ENCODE data around the gene MTA3. TPM values are rescaled to one million over a fixed set of nuclear protein-coding genes. Genes with fewer than 3 reads are reported as not detected.

The MTA3 gene
- total and polyA plus RNA-seq, 2 of the 8 experiments (the other 6 are each of a cell fraction or from before 2014, with no cell fraction given) = 125 to 184 TPM

DNA sequence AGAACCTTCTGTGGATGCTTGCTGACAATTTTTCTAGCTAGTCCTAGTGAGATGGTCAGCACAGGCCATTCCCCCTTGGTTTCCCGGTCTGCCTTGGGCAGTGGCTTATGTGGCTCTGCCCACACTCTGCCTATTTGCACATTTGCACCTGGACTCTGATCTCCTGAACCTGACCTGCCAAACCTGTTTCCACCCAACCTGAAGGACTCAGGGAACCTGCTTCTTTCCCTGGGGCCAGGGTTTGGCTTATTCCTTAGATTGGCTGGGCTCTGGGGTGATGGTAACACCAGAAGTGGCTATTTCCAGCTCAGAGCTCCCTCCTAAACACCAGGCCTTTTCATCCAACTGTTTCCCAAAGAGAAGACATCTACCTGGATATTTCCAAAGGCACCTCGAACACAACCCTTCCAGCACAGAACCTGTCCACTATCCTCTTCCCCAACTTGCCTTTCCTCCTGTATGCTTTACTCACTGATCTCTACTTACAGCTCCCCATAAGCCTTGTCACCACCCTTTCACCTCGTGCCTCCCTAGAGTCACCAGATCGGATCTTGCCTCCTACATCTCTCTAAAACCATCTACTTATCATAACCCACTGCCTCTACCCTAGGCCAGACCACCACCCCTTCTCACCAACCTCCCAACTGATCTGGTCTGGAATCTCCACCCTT lies 5.8 kb upstream of the MTA3 start (continued):
- TF ChIP-seq, protein P1, sequence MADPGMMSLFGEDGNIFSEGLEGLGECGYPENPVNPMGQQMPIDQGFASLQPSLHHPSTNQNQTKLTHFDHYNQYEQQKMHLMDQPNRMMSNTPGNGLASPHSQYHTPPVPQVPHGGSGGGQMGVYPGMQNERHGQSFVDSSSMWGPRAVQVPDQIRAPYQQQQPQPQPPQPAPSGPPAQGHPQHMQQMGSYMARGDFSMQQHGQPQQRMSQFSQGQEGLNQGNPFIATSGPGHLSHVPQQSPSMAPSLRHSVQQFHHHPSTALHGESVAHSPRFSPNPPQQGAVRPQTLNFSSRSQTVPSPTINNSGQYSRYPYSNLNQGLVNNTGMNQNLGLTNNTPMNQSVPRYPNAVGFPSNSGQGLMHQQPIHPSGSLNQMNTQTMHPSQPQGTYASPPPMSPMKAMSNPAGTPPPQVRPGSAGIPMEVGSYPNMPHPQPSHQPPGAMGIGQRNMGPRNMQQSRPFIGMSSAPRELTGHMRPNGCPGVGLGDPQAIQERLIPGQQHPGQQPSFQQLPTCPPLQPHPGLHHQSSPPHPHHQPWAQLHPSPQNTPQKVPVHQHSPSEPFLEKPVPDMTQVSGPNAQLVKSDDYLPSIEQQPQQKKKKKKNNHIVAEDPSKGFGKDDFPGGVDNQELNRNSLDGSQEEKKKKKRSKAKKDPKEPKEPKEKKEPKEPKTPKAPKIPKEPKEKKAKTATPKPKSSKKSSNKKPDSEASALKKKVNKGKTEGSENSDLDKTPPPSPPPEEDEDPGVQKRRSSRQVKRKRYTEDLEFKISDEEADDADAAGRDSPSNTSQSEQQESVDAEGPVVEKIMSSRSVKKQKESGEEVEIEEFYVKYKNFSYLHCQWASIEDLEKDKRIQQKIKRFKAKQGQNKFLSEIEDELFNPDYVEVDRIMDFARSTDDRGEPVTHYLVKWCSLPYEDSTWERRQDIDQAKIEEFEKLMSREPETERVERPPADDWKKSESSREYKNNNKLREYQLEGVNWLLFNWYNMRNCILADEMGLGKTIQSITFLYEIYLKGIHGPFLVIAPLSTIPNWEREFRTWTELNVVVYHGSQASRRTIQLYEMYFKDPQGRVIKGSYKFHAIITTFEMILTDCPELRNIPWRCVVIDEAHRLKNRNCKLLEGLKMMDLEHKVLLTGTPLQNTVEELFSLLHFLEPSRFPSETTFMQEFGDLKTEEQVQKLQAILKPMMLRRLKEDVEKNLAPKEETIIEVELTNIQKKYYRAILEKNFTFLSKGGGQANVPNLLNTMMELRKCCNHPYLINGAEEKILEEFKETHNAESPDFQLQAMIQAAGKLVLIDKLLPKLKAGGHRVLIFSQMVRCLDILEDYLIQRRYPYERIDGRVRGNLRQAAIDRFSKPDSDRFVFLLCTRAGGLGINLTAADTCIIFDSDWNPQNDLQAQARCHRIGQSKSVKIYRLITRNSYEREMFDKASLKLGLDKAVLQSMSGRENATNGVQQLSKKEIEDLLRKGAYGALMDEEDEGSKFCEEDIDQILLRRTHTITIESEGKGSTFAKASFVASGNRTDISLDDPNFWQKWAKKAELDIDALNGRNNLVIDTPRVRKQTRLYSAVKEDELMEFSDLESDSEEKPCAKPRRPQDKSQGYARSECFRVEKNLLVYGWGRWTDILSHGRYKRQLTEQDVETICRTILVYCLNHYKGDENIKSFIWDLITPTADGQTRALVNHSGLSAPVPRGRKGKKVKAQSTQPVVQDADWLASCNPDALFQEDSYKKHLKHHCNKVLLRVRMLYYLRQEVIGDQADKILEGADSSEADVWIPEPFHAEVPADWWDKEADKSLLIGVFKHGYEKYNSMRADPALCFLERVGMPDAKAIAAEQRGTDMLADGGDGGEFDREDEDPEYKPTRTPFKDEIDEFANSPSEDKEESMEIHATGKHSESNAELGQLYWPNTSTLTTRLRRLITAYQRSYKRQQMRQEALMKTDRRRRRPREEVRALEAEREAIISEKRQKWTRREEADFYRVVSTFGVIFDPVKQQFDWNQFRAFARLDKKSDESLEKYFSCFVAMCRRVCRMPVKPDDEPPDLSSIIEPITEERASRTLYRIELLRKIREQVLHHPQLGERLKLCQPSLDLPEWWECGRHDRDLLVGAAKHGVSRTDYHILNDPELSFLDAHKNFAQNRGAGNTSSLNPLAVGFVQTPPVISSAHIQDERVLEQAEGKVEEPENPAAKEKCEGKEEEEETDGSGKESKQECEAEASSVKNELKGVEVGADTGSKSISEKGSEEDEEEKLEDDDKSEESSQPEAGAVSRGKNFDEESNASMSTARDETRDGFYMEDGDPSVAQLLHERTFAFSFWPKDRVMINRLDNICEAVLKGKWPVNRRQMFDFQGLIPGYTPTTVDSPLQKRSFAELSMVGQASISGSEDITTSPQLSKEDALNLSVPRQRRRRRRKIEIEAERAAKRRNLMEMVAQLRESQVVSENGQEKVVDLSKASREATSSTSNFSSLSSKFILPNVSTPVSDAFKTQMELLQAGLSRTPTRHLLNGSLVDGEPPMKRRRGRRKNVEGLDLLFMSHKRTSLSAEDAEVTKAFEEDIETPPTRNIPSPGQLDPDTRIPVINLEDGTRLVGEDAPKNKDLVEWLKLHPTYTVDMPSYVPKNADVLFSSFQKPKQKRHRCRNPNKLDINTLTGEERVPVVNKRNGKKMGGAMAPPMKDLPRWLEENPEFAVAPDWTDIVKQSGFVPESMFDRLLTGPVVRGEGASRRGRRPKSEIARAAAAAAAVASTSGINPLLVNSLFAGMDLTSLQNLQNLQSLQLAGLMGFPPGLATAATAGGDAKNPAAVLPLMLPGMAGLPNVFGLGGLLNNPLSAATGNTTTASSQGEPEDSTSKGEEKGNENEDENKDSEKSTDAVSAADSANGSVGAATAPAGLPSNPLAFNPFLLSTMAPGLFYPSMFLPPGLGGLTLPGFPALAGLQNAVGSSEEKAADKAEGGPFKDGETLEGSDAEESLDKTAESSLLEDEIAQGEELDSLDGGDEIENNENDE (IDR thresholded peaks at IDR 0.05; ENCODE audit: insufficient replicate concordance, low read length) = no peak
- TF ChIP-seq CTBP2 (IDR thresholded peaks at IDR 0.05; ENCODE audit: borderline replicate concordance, insufficient read depth, insufficient read length, low read length) (no peak), RXRA (IDR thresholded peaks at IDR 0.05; ENCODE audit: insufficient read depth, low read depth, low read length) (no peak)

Data from H1 (cell line).